Cardiac muscle cell (in vitro differentiated cells and primary cell): Measurements from ENCODE around the gene LYPD6B. TPM values are rescaled to one million over a fixed set of nuclear protein-coding genes. Genes with fewer than 3 reads are reported as not detected.

Experiments used
- DNase-seq, 2 donors: peaks; one replicate each; pipeline versions ENCODE4 v3.0.0 to v3.0.0-alpha.2; 2010 to 2017; ENCODE audit warnings: low read depth in 1 of 2, low spot score in 1 of 2
- H3K27ac ChIP-seq: fragments of 200-600 bp; sonication (generic); 2 replicates; pipeline ENCODE4 v1.5.1; 2016
- H3K27me3 ChIP-seq: fragments of 200-600 bp; sonication (generic); 2 replicates; pipeline ENCODE4 v1.6.0; 2016; ENCODE audit warnings: control low read depth
- H3K36me3 ChIP-seq: fragments of 200-600 bp; sonication (generic); 2 replicates; pipeline ENCODE4 v1.5.1; 2016; ENCODE audit warnings: control low read depth
- H3K4me1 ChIP-seq: fragments of 200-600 bp; sonication (generic); 2 replicates; pipeline ENCODE4 v1.8.1; 2017; ENCODE audit warnings: low read depth, mild to moderate bottlenecking, mixed run types
- H3K4me3 ChIP-seq: fragments of 200-600 bp; sonication (generic); 2 replicates; pipeline ENCODE4 v1.5.1; 2016; ENCODE audit warnings: mild to moderate bottlenecking
- H3K9me3 ChIP-seq: fragments of 200-600 bp; sonication (generic); 2 replicates; pipeline ENCODE4 v1.5.1; 2017; ENCODE audit warnings: low read depth, mild to moderate bottlenecking, control low read depth
- polyA plus RNA-seq: library from polyadenylated mRNA; unstranded; fragments of >200 nt; fragmentation: Nextera tagmentation; extraction: Ambion mirVana; gene quantifications from 2 replicates; pipeline ENCODE4 v1.2.1, GENCODE V29; 2016
- total RNA-seq: library from RNA; depleted of rRNA; stranded (reverse); fragments of >200 nt; gene quantifications from 2 replicates; pipeline ENCODE4 v1.2.3, GENCODE V29; 2016
- TF ChIP-seq, protein P1 (sequence below): IDR thresholded peaks from 2 replicates; pipeline ENCODE4 v1.5.1; 2012; ENCODE audit warnings: low read depth, mild to moderate bottlenecking, low read length

The LYPD6B gene
- total and polyA plus RNA-seq, 2 experiments from 2014 or later = 1.6 to 5.7 TPM

DNA sequence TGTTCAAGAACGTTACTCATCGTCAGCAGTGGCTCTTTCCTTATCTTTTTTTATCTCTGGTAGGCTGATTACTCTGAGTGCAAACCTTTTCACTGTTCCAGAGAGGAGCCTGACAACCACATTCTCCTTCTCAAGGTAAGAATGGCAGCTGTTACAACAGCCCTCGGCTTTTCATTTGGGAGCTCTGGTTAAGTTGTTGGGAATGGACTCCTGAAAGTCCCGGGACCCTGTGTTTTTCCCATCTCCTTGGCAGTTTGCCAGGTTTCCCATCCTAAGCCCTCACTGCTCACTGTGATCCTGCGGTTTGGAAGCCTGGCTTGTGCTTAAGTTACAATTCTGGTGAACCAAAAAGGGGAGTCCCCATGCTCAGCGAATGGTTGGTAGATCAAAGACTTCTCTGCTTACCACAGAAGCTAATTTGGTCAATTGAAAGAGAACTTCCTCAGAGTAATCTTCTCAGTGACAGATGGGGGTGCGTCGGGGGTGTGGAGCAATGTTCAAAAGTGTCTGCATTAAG, 122.3 kb downstream of the LYPD6B start:
- TF ChIP-seq, protein P1, sequence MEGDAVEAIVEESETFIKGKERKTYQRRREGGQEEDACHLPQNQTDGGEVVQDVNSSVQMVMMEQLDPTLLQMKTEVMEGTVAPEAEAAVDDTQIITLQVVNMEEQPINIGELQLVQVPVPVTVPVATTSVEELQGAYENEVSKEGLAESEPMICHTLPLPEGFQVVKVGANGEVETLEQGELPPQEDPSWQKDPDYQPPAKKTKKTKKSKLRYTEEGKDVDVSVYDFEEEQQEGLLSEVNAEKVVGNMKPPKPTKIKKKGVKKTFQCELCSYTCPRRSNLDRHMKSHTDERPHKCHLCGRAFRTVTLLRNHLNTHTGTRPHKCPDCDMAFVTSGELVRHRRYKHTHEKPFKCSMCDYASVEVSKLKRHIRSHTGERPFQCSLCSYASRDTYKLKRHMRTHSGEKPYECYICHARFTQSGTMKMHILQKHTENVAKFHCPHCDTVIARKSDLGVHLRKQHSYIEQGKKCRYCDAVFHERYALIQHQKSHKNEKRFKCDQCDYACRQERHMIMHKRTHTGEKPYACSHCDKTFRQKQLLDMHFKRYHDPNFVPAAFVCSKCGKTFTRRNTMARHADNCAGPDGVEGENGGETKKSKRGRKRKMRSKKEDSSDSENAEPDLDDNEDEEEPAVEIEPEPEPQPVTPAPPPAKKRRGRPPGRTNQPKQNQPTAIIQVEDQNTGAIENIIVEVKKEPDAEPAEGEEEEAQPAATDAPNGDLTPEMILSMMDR = no peak
- peaks cover 14% of the 10 kb centered on the region for H3K4me1 ChIP-seq
- DNase-seq = peak; percentile 5 to 29
- H3K9me3 ChIP-seq = no peaks in the 10 kb centered on the region
- H3K36me3 ChIP-seq = no peaks in the 10 kb centered on the region
- H3K27ac ChIP-seq = peak overlapping the region; percentile 20
- no peak overlapping the region for H3K4me3 ChIP-seq
- H3K27me3 ChIP-seq = no peaks in the 10 kb centered on the region

DNA sequence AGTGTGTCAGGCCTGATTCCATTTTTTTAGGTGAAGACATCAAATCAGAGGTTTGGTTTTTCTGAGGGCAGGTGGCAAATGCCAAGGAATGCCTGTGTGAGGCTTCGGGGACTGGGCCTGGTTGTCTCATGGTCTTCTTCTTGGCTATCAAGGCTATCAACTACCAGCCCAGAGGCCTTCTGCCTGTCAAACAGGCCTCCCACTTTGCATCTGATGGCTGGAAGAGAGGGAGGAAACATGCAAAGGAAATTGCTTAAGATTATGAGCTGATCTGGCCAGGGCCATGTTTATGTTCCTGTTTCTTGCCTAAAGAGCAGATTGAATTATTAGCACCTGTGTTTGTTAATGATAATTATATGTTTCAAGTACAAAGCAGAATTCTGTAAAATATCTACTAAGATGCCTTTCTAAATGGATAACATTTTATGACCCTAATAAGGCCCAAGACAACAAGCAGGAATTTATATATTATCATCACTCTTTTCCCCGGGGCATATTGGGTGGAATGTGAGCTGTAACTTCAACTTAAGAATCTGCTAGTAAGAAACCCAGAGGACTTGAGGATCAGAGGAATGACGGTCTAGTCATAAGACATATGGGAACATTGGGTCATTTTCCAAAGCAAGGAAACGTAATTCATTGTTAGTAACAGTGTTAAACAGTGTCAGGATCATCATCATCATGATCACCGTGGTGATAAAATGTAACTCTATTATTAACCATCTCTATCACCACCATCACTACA, 123.2 kb downstream of the LYPD6B start:
- DNase-seq = no peak
- TF ChIP-seq, protein P1 = no peak
- no peak overlapping the region for H3K27ac ChIP-seq
- H3K4me1 ChIP-seq = peaks cover 14% of the 10 kb centered on the region
- no peaks in the 10 kb centered on the region for H3K9me3 ChIP-seq
- H3K36me3 ChIP-seq = no peaks in the 10 kb centered on the region
- H3K27me3 ChIP-seq = no peaks in the 10 kb centered on the region
- H3K4me3 ChIP-seq = no peak overlapping the region

DNA sequence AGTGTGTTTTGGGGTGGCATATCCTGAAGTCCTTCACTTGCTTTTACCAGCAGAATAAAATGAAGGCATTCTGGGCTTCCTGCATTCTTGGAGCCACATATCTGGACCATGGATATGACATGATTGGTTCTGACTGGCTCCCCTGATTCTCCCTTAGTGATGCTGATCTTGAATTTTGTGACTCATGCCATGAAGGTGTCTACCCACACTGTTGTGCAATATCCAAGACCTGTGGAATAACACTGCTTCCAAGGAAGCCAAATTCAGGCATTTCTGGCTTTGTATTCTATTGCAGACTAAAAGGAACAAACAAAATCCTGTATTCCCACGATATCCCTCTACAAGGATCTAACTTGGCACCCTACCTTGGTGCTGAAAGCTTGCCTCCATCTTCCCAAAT, 125.8 kb downstream of the LYPD6B start:
- H3K9me3 ChIP-seq = no peaks in the 10 kb centered on the region
- DNase-seq = no peak
- no peaks in the 10 kb centered on the region for H3K36me3 ChIP-seq
- peaks cover 34% of the 10 kb centered on the region for H3K4me1 ChIP-seq
- no peak overlapping the region for H3K27ac ChIP-seq
- TF ChIP-seq, protein P1 = no peak
- no peaks in the 10 kb centered on the region for H3K27me3 ChIP-seq
- H3K4me3 ChIP-seq = no peak overlapping the region

DNA sequence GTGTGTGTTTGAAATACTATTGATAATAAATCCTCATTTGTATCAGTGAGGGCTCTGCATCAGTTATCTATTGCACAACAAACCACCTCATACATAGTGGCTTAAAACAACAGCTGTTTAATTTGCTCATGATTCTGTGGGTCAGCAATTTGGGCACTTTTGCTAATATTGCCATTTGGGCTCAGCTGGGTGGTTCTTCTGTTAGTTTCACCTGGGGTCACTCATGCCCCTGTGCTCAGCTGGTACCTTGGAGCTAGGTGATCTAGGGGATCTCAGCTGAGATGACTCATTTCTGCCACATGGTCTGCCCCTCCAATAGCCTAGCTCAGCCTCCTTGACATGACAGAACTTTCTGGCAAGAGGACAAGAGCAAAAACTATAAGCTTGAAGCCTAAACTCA, 126.3 kb downstream of the LYPD6B start:
- TF ChIP-seq, protein P1 = no peak
- Histone ChIP-seq H3K4me3 (no peak overlapping the region), H3K27ac (no peak overlapping the region), H3K36me3 (no peaks in the 10 kb centered on the region), H3K4me1 (peaks cover 39% of the 10 kb centered on the region), H3K27me3 (no peaks in the 10 kb centered on the region), H3K9me3 (no peaks in the 10 kb centered on the region)
- DNase-seq = no peak

DNA sequence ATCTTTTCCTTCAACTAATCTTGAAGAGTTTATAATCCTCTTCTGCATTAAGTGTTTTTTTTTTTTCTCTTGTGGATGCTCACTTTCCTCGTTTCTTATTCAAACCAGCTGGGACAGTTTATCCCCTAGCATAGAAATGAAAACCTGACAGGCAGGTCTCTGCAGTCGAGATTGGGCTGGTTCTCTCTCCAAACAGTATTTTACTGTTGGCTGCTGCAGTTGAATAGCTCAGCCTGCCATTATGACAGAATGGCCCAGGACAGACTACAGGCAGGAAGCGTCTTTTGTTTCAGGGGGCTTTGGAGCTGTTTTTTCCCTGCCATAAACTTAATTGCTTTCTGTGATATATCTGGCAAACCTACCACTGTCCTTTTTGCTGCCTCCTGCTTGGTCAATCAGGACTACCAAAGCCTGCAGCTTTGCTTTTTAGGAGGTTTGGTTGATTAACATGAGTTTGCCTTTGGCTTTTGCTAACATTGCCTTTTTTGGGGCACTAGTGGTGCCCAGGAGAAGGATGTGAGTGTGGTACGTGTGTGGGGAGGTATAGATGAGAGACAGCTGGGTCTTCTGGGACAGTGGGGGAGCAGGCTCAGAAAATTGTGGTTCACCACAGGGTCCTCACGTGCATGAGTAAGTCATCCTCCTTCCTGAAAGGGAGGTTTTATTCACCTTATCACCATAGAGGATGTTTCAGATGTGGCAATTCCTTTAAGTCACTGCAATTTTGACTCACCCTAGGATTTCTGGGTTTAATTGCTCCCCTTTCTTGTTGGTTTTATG, 128.7 kb downstream of the LYPD6B start:
- TF ChIP-seq, protein P1 = no peak
- Histone ChIP-seq H3K36me3 (no peaks in the 10 kb centered on the region), H3K4me1 (peaks cover 42% of the 10 kb centered on the region), H3K4me3 (no peak overlapping the region), H3K9me3 (no peaks in the 10 kb centered on the region), H3K27ac (no peak overlapping the region), H3K27me3 (no peaks in the 10 kb centered on the region)
- peak in 1 of 2 donors; percentile 26 for DNase-seq
